Ishikawa (cell line): ENCODE results near the gene EGF.

Experiments used
- CEBPB ChIP-seq: IDR thresholded peaks from 2 replicates; pipeline ENCODE4 v1.6.1; 2012
- CREB1 ChIP-seq: IDR thresholded peaks from 2 replicates; pipeline ENCODE4 v1.6.1; 2012; ENCODE audit warnings: low read depth
- EGR1 ChIP-seq: IDR thresholded peaks from 2 replicates; pipeline ENCODE4 v1.6.1; 2012
- EP300 ChIP-seq: IDR thresholded peaks from 2 replicates; pipeline ENCODE4 v1.6.1; 2012; ENCODE audit warnings: borderline replicate concordance
- FOXM1 ChIP-seq: IDR thresholded peaks from 2 replicates; pipeline ENCODE4 v1.6.1; 2012; ENCODE audit warnings: low read depth, borderline replicate concordance
- NFIC ChIP-seq: IDR thresholded peaks from 2 replicates; pipeline ENCODE4 v1.6.1; 2012
- RAD21 ChIP-seq: IDR thresholded peaks from 2 replicates; pipeline ENCODE4 v1.6.1; 2012; ENCODE audit warnings: low read depth
- TAF1 ChIP-seq: IDR thresholded peaks from 2 replicates; pipeline ENCODE4 v1.6.1; 2012; ENCODE audit warnings: low read depth, mild to moderate bottlenecking
- TCF12 ChIP-seq: IDR thresholded peaks from 2 replicates; pipeline ENCODE4 v1.6.1; 2012; ENCODE audit warnings: low read depth
- TEAD4 ChIP-seq: IDR thresholded peaks from 2 replicates; pipeline ENCODE4 v1.6.1; 2012
- YY1 ChIP-seq: IDR thresholded peaks from 2 replicates; pipeline ENCODE4 v1.6.1; 2012; ENCODE audit warnings: low read depth
- ZBTB7A ChIP-seq: IDR thresholded peaks from 2 replicates; pipeline ENCODE4 v1.6.1; 2012; ENCODE audit warnings: low read depth
- TF ChIP-seq, protein P1 (sequence below): IDR thresholded peaks from 2 replicates; pipeline ENCODE4 v1.6.1; 2012
- TF ChIP-seq, protein P2 (sequence below): IDR thresholded peaks from 2 replicates; pipeline ENCODE4 v1.6.1; 2012; ENCODE audit warnings: low read depth, mild to moderate bottlenecking
- TF ChIP-seq, protein P3 (sequence below): IDR thresholded peaks from 2 replicates; pipeline ENCODE4 v1.6.1; 2012

The EGF gene

DNA sequence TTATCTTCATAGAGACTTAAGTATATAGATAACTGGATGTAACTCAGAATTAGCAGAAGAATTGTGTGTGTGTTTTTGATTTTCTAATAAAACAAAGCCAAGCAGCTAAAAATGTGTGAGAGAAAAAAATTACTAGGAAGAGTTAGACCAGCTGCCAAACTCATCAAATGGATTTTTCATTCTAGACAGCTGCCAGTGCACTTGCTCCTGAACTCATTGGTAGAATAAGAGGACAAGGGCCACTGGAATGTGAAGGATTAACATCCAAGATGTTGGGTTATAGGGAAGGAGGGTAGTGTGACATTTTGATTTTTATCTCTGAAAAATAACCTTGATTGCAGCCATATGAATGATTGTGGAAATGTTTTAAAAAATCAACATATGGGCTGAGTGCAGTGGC, 49.7 kb downstream of the EGF start:
- TF ChIP-seq EP300 (no peak), CEBPB (no peak), ZBTB7A (no peak), TCF12 (no peak), TEAD4 (no peak), FOXM1 (no peak), CREB1 (no peak), RAD21 (no peak), NFIC (no peak)
- TF ChIP-seq, protein P1, sequence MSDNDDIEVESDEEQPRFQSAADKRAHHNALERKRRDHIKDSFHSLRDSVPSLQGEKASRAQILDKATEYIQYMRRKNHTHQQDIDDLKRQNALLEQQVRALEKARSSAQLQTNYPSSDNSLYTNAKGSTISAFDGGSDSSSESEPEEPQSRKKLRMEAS, result no peak
- TF ChIP-seq, protein P2, sequence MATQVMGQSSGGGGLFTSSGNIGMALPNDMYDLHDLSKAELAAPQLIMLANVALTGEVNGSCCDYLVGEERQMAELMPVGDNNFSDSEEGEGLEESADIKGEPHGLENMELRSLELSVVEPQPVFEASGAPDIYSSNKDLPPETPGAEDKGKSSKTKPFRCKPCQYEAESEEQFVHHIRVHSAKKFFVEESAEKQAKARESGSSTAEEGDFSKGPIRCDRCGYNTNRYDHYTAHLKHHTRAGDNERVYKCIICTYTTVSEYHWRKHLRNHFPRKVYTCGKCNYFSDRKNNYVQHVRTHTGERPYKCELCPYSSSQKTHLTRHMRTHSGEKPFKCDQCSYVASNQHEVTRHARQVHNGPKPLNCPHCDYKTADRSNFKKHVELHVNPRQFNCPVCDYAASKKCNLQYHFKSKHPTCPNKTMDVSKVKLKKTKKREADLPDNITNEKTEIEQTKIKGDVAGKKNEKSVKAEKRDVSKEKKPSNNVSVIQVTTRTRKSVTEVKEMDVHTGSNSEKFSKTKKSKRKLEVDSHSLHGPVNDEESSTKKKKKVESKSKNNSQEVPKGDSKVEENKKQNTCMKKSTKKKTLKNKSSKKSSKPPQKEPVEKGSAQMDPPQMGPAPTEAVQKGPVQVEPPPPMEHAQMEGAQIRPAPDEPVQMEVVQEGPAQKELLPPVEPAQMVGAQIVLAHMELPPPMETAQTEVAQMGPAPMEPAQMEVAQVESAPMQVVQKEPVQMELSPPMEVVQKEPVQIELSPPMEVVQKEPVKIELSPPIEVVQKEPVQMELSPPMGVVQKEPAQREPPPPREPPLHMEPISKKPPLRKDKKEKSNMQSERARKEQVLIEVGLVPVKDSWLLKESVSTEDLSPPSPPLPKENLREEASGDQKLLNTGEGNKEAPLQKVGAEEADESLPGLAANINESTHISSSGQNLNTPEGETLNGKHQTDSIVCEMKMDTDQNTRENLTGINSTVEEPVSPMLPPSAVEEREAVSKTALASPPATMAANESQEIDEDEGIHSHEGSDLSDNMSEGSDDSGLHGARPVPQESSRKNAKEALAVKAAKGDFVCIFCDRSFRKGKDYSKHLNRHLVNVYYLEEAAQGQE, result no peak

DNA sequence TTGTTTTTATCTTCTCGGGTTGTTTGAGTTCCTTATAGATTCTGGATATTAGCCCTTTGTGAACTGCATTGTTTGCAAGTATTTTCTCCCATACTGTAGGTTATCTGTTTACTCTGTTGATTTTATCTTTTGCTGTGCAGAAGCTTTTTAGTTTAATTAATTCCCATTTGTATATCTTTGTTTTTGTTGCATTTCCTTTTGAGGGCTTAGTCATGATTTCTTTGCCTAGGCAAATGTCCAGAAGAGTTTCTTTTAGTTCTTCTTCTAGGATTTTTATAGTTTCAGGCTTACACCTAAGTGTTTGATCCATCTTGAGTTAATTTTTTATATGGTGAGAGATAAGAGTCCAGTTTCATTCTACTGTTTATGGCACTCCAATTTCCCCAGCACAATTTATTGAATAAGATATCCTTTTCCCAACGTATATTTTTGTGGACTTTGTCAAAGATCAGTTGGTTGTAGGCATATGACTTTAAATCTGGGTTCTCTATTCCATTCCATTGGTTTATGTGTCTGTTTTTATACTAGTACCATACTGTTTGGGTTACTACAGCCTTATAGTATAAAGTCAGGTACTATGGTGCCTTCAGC, 54.3 kb downstream of the EGF start:
- TF ChIP-seq YY1 (no peak), NFIC (no peak), TAF1 (no peak), TEAD4 (no peak), FOXM1 (no peak), CREB1 (no peak), ZBTB7A (no peak), TCF12 (no peak), EGR1 (no peak), CEBPB (no peak)
- TF ChIP-seq, protein P3, sequence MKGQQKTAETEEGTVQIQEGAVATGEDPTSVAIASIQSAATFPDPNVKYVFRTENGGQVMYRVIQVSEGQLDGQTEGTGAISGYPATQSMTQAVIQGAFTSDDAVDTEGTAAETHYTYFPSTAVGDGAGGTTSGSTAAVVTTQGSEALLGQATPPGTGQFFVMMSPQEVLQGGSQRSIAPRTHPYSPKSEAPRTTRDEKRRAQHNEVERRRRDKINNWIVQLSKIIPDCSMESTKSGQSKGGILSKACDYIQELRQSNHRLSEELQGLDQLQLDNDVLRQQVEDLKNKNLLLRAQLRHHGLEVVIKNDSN, result no peak
- TF ChIP-seq, protein P1, result no peak
- TF ChIP-seq, protein P2, result no peak

DNA sequence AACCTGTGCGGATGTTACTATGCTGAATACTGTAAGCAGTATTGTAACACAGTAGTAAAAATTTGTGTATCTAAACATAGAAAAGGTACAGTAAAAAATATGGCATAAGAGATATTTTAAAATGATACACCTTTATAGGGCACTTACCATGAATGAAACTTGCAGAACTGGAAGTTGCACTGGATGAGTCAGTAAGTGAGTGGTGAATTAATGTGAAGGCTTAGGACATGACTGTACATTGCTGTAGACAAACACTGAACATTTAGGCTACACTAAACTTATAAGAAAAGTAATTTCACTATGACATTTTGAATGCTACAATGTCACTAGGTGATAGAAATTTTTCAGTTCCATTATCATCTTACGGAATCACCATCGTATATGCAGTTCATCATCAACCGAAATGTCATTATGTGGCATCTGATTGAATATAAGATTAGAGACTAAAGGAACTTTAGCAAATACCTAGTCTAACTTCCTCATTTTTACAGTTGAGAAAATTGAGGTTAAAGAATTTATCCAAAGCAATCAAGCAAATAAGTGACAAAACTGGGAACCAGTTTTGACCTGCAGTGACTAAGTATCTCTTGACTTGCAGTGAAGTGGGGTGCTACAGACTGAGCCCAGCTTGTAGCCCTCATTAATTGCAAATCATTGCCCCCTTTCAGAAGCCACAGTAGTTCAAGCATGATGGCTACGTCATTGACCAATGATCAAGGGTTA, 55.3 kb downstream of the EGF start:
- TF ChIP-seq RAD21 (no peak), CREB1 (no peak), TAF1 (no peak), NFIC (no peak), EGR1 (no peak), CEBPB (no peak), ZBTB7A (no peak), EP300 (no peak), TCF12 (no peak), YY1 (no peak), FOXM1 (no peak), TEAD4 (no peak)
- TF ChIP-seq, protein P3, result no peak
- TF ChIP-seq, protein P2, result no peak
- TF ChIP-seq, protein P1, result no peak

DNA sequence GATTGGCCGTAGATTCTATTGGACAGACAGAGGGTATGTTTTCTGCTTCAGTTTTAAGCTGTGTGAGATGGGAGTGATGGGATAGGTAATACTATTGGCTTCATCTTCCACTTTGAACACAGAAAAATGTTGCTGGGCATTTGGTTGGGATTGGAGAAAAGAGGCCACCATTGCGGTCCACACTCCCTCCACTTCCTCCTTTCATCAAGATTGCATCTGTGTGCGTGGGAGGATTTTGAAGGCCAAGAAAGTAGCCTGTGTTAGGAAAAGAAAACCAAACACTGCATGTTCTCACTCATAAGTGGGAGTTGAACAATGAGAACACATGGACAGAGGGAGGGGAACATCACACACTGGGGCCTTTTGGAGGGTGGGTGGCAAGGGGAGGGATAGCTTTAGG, 56.4 kb downstream of the EGF start:
- no peak for TF ChIP-seq TAF1
- TF ChIP-seq CREB1, result no peak
- no peak for TF ChIP-seq TCF12
- TF ChIP-seq RAD21, result no peak
- TF ChIP-seq TEAD4, result no peak
- TF ChIP-seq YY1, result no peak
- no peak for TF ChIP-seq NFIC
- TF ChIP-seq, protein P2, result no peak
- no peak for TF ChIP-seq ZBTB7A
- TF ChIP-seq, protein P1, result no peak
- TF ChIP-seq FOXM1, result no peak
- TF ChIP-seq, protein P3, result no peak
